SKM-1 treated with dmso at 0.1 percent for 144 hours (cell line): ENCODE data around the gene SPOCK3.

Experiments
- DNase-seq: peaks from one replicate; lab custom pipeline; 2025; ENCODE audit not compliant: unreplicated experiment; lab: John Stamatoyannopoulos, UW

Gene SPOCK3

GRCh38 chr4:167176723-167177367 lies 57.4 kb downstream of the SPOCK3 start:
- no peak for DNase-seq

- no peak for DNase-seq
Measured at GRCh38 chr4:167171928-167172327, 62.4 kb downstream of the SPOCK3 start.

GRCh38 chr4:167168611-167169010 lies 65.7 kb downstream of the SPOCK3 start:
- DNase-seq = no peak

GRCh38 chr4:167150587-167150986 lies 83.7 kb downstream of the SPOCK3 start:
- no peak for DNase-seq

- no peak for DNase-seq
Measured at GRCh38 chr4:167144605-167145004, 89.7 kb downstream of the SPOCK3 start.

GRCh38 chr4:167143018-167143417 lies 91.3 kb downstream of the SPOCK3 start:
- no peak for DNase-seq

- DNase-seq = no peak
Measured at GRCh38 chr4:167136270-167136669, 98.0 kb downstream of the SPOCK3 start.

- DNase-seq = no peak
Measured at GRCh38 chr4:167129146-167129545, 105.1 kb downstream of the SPOCK3 start.

- DNase-seq = no peak
Measured at GRCh38 chr4:167119392-167119791, 114.9 kb downstream of the SPOCK3 start.

GRCh38 chr4:167117273-167117672 lies 117.0 kb downstream of the SPOCK3 start:
- no peak for DNase-seq

- DNase-seq = no peak
Measured at GRCh38 chr4:167114416-167114971, 119.8 kb downstream of the SPOCK3 start.

- DNase-seq = no peak
Measured at GRCh38 chr4:167111622-167112021, 122.7 kb downstream of the SPOCK3 start.

- DNase-seq = no peak
Measured at GRCh38 chr4:167111092-167111491, 123.2 kb downstream of the SPOCK3 start.

GRCh38 chr4:167109859-167110258 lies 124.4 kb downstream of the SPOCK3 start:
- no peak for DNase-seq

- no peak for DNase-seq
Measured at GRCh38 chr4:167105857-167106256, 128.4 kb downstream of the SPOCK3 start.

- no peak for DNase-seq
Measured at GRCh38 chr4:167102475-167102874, 131.8 kb downstream of the SPOCK3 start.

- DNase-seq = no peak
Measured at GRCh38 chr4:167101035-167101434, 133.3 kb downstream of the SPOCK3 start.

GRCh38 chr4:167100120-167100519 lies 134.2 kb downstream of the SPOCK3 start:
- DNase-seq = no peak

GRCh38 chr4:167088115-167088514 lies 146.2 kb downstream of the SPOCK3 start:
- no peak for DNase-seq

GRCh38 chr4:167084321-167084720 lies 150.0 kb downstream of the SPOCK3 start:
- no peak for DNase-seq

- DNase-seq = no peak
Measured at GRCh38 chr4:167079762-167080161, 154.5 kb downstream of the SPOCK3 start.

GRCh38 chr4:167052631-167053091 lies 181.6 kb downstream of the SPOCK3 start:
- no peak for DNase-seq

- no peak for DNase-seq
Measured at GRCh38 chr4:167049257-167049656, 185.0 kb downstream of the SPOCK3 start.
